MCF 10A (cell line): ENCODE measurements around the gene SLC1A4. TPM values are rescaled to one million over a fixed set of nuclear protein-coding genes. Genes with fewer than 3 reads are reported as not detected.

Source experiments
- BruUV-seq: library from RNA; stranded (reverse); fragments of 400-500 nt; replicated peaks from 2 replicates; lab custom pipeline; 2021; lab: Mats Ljungman, UMichigan
- CTCF ChIA-PET: fragments of 300-600 bp; sonication (Branson Sonifier 250); formaldehyde crosslinking; extraction: SDS; loops from one replicate; lab custom pipeline; 2021; ENCODE audit warnings: antibody characterized with exemption, inconsistent platforms; lab: Yijun Ruan, JAX
- POLR2A ChIA-PET: fragments of 300-600, 350-650 bp; sonication (Branson Sonifier 250); formaldehyde crosslinking; extraction: SDS; loops from one replicate; lab custom pipeline; 2020; ENCODE audit warnings: antibody characterized with exemption, inconsistent platforms; lab: Yijun Ruan, JAX
- DNase-seq: peaks from one replicate; pipeline ENCODE4 v3.0.0-alpha.2; 2018; ENCODE audit not compliant: unreplicated experiment
- H3K27ac Mint-ChIP-seq: one replicate; pipeline ENCODE4 v1.8.0; 2022; ENCODE audit warnings: mild to moderate bottlenecking, low read depth, mixed read lengths; ENCODE audit not compliant: unreplicated experiment
- H3K27me3 Mint-ChIP-seq: one replicate; pipeline ENCODE4 v1.8.0; 2022; ENCODE audit warnings: mixed read lengths; ENCODE audit not compliant: insufficient read depth, unreplicated experiment
- H3K36me3 Mint-ChIP-seq: one replicate; pipeline ENCODE4 v1.8.0; 2022; ENCODE audit warnings: mild to moderate bottlenecking, moderate library complexity, mixed read lengths; ENCODE audit not compliant: insufficient read depth, unreplicated experiment
- H3K4me1 Mint-ChIP-seq: one replicate; pipeline ENCODE4 v1.8.0; 2022; ENCODE audit warnings: mixed read lengths; ENCODE audit not compliant: insufficient read depth, unreplicated experiment
- H3K4me3 Mint-ChIP-seq: one replicate; pipeline ENCODE4 v1.8.0; 2022; ENCODE audit warnings: mild to moderate bottlenecking, moderate library complexity, mixed read lengths; ENCODE audit not compliant: unreplicated experiment
- H3K9me3 Mint-ChIP-seq: one replicate; pipeline ENCODE4 v1.8.0; 2022; ENCODE audit warnings: mixed read lengths; ENCODE audit not compliant: unreplicated experiment
- intact Hi-C: fragments of 100-400 bp; cut with micrococcal nuclease; formaldehyde crosslinking; loops from 2 replicates; pipeline ENCODE4 v1.14.1; 2022
- total RNA-seq: library from RNA; stranded (reverse); gene quantifications from 2 replicates; pipeline ENCODE4 v1.2.3, GENCODE V29; 2022
- TF ChIP-seq, protein P1 (sequence below): fragments of 200-600 bp; IDR thresholded peaks from one replicate; pipeline ENCODE4 v1.8.0; 2022; ENCODE audit warnings: antibody characterized with exemption, mild to moderate bottlenecking; ENCODE audit not compliant: unreplicated experiment

SLC1A4 gene
- total RNA-seq, 1 experiment from 2014 or later, result 36.0 TPM

DNA sequence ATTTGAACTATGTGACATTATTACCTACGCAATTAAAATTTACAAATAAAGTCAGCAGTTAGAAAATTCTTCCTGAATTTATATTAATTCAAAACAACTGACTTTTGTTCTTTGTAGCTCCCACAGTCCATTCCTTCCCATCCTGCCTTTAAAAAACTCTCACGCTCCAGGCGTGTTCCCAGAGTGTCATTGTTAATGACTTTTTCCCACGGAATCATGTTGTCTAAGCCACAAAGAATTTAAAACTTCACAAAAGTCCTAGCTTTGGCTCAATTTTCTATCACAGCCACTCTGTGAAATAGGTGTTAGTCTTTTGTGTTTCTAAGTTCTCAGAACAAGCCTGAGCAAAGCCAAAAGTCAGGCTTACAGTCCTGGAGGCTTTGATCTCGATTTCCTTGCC, 26.5 kb downstream of the SLC1A4 start:
- TF ChIP-seq, protein P1, sequence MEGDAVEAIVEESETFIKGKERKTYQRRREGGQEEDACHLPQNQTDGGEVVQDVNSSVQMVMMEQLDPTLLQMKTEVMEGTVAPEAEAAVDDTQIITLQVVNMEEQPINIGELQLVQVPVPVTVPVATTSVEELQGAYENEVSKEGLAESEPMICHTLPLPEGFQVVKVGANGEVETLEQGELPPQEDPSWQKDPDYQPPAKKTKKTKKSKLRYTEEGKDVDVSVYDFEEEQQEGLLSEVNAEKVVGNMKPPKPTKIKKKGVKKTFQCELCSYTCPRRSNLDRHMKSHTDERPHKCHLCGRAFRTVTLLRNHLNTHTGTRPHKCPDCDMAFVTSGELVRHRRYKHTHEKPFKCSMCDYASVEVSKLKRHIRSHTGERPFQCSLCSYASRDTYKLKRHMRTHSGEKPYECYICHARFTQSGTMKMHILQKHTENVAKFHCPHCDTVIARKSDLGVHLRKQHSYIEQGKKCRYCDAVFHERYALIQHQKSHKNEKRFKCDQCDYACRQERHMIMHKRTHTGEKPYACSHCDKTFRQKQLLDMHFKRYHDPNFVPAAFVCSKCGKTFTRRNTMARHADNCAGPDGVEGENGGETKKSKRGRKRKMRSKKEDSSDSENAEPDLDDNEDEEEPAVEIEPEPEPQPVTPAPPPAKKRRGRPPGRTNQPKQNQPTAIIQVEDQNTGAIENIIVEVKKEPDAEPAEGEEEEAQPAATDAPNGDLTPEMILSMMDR, result no peak
- DNase-seq, result no peak
- Mint-ChIP-seq H3K4me3 (no peak overlapping the region), H3K27ac (no peak overlapping the region), H3K36me3 (peaks cover 36% of the 10 kb centered on the region), H3K4me1 (no peaks in the 10 kb centered on the region), H3K9me3 (no peaks in the 10 kb centered on the region), H3K27me3 (no peaks in the 10 kb centered on the region)
- intact Hi-C loops, result no loop called here
- BruUV-seq, result no TSS peak
- ChIA-PET POLR2A (no interaction called here), CTCF (no interaction called here)

DNA sequence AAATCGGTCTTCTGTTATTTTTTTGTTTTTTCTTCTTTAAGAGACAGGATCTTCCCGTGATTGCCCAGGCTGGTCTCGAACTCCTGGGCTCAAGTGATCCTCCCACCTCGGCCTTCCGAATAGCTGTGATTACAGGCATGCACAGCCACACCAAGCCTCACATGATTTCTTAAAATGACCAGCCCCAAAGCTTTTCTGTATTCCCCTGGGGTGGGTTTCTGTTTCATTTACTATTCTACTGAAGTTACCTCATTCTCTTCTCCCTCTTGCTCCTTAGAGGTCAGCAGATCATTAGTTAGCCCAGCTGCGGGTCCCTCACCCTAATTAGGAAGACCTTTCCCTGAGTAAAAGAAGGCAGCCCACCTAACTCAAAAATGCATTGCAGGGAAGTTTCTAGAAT, 27.6 kb downstream of the SLC1A4 start:
- Mint-ChIP-seq H3K4me1 (no peaks in the 10 kb centered on the region), H3K27ac (no peak overlapping the region), H3K27me3 (no peaks in the 10 kb centered on the region), H3K36me3 (peaks cover 34% of the 10 kb centered on the region), H3K4me3 (no peak overlapping the region), H3K9me3 (no peaks in the 10 kb centered on the region)
- no TSS peak for BruUV-seq
- ChIA-PET POLR2A (no interaction called here), CTCF (interaction anchor here (0.5 to 0.7 kb wide), 2 partner anchors 644 to 670 kb away, joined by 3 read pairs; no protein-coding TSS in a partner anchor)
- no peak for DNase-seq
- TF ChIP-seq, protein P1, result no peak
- intact Hi-C loops, result no loop called here

DNA sequence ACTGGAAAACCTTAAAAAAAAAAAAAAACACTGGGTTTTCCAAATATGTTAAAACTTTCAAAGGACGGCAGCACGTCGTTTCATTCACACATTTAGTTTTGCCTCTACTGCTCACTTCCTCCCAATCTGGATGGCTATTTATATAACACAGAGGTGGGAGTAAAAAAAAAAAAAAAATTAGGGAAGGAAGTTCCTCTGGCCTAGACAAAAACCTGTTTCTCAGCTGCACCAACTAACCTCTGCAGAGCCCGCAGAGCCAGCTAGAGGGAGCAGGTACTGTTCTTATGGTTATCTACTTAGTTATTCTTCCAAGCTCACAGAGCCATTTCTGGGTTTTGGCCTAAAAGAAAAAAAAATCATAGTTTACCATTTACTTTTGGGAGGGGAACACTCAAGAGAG, 28.1 kb downstream of the SLC1A4 start:
- no peak overlapping the region for H3K4me3 Mint-ChIP-seq
- H3K4me1 Mint-ChIP-seq, result no peaks in the 10 kb centered on the region
- H3K27ac Mint-ChIP-seq, result no peak overlapping the region
- H3K36me3 Mint-ChIP-seq, result peaks cover 34% of the 10 kb centered on the region
- intact Hi-C loops, result no loop called here
- CTCF ChIA-PET, result interaction anchor here (0.6 to 0.7 kb wide), 3 partner anchors 25 to 644 kb away, joined by 3 to 5 read pairs (median 3); no protein-coding TSS in a partner anchor
- TF ChIP-seq, protein P1, result no peak
- no peaks in the 10 kb centered on the region for H3K27me3 Mint-ChIP-seq
- BruUV-seq, result no TSS peak
- no peak for DNase-seq
- no peaks in the 10 kb centered on the region for H3K9me3 Mint-ChIP-seq
- POLR2A ChIA-PET, result no interaction called here

DNA sequence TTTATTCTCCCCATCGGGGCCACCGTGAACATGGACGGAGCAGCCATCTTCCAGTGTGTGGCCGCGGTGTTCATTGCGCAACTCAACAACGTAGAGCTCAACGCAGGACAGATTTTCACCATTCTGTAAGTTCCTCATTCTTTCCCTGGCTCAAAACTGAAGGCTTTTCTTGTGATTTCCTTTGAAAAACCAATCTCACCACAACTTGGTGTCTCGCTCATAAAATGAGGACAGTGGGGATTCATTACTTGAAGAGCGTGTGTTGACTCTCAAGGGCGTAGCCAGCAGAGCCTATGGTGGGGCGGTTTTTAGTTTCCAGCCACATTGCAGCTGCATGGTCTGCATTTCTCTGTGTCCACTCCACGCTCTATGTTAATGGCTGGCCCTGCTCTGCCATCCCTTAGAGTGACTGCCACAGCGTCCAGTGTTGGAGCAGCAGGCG, 29.0 kb downstream of the SLC1A4 start:
- intact Hi-C loops, result no loop called here
- POLR2A ChIA-PET, result interaction anchor here (0.6 kb wide), 1 partner anchor 522 kb away, joined by 3 read pairs; no protein-coding TSS in a partner anchor
- TF ChIP-seq, protein P1, result no peak
- H3K4me3 Mint-ChIP-seq, result no peak overlapping the region
- CTCF ChIA-PET, result no interaction called here
- no peaks in the 10 kb centered on the region for H3K4me1 Mint-ChIP-seq
- no peaks in the 10 kb centered on the region for H3K9me3 Mint-ChIP-seq
- H3K27me3 Mint-ChIP-seq, result no peaks in the 10 kb centered on the region
- no TSS peak for BruUV-seq
- no peak for DNase-seq
- no peak overlapping the region for H3K27ac Mint-ChIP-seq
- H3K36me3 Mint-ChIP-seq, result peaks cover 27% of the 10 kb centered on the region
